Endothelial cell of umbilical vein (primary cell): ENCODE results near the gene ZNF525. TPM values are rescaled to one million over a fixed set of nuclear protein-coding genes. Genes with fewer than 3 reads are reported as not detected.

Experiments
- BruUV-seq: library from RNA; stranded (reverse); fragments of 400-500 nt; replicated peaks from 2 replicates; lab custom pipeline; 2021; lab: Mats Ljungman, UMichigan
- CTCF ChIA-PET: fragments of 300-600, 350-600 bp; sonication (Branson Sonifier 250); formaldehyde crosslinking; loops from one replicate; lab custom pipeline; 2021; ENCODE audit warnings: antibody characterized with exemption, inconsistent platforms; lab: Charles Lee
- POLR2A ChIA-PET: fragments of 300-600, 350-600 bp; sonication (Branson Sonifier 250); formaldehyde crosslinking; loops from one replicate; lab custom pipeline; 2021; ENCODE audit warnings: antibody characterized with exemption, inconsistent platforms; lab: Charles Lee
- DNase-seq: peaks from one replicate; pipeline ENCODE4 v3.0.0-alpha.2; 2011; ENCODE audit warnings: low read depth, low spot score
- FAIRE-seq: peaks from 2 replicates; lab custom pipeline; 2011; peaks lifted over from hg19 to GRCh38; lab: Jason Lieb, UNC
- H2AFZ ChIP-seq: 2 replicates; pipeline ENCODE4 v1.6.0; 2012; ENCODE audit warnings: low read depth, low read length, control low read depth, inconsistent platforms
- H3K27ac ChIP-seq: 2 replicates; pipeline ENCODE4 v1.5.1; 2011; ENCODE audit warnings: low read depth, mild to moderate bottlenecking, control low read depth, low read length, moderate library complexity; ENCODE audit not compliant: insufficient read depth
- H3K27me3 ChIP-seq, 2 experiments: 2 replicates each; pipeline versions ENCODE4 v1.6.0 to v1.6.1; 2011; ENCODE audit warnings: low read length in 2 of 2, mixed read lengths in 1 of 2; ENCODE audit not compliant: control insufficient read depth in 2 of 2, insufficient read depth in 2 of 2
- H3K36me3 ChIP-seq, 2 experiments: 2 replicates in 1 of 2; 3 replicates in 1 of 2; pipeline ENCODE4 v1.5.1; 2011; ENCODE audit warnings: low read length in 2 of 2, mild to moderate bottlenecking in 1 of 2, moderate library complexity in 1 of 2; ENCODE audit not compliant: control insufficient read depth in 2 of 2, insufficient read depth in 2 of 2; ENCODE audit errors: extremely low read depth in 1 of 2
- H3K4me1 ChIP-seq: 3 replicates; pipeline ENCODE4 v1.5.1; 2011; ENCODE audit warnings: mild to moderate bottlenecking, low read length; ENCODE audit not compliant: control insufficient read depth, insufficient read depth; ENCODE audit errors: extremely low read depth
- H3K4me2 ChIP-seq: 2 replicates; pipeline ENCODE4 v1.6.1; 2011; ENCODE audit warnings: low read length, control low read depth, mixed read lengths; ENCODE audit not compliant: insufficient read depth
- H3K4me3 ChIP-seq, 3 experiments: fragments of 200-600 bp in 1 of 3; sonication (generic), shearing (Covaris generic) in 1 of 3; replicated peaks in 1 of 3; 2 replicates each; pipeline ENCODE4 v1.5.1; 2011 to 2016; ENCODE audit warnings: control low read depth in 3 of 3, low read length in 3 of 3, mild to moderate bottlenecking in 2 of 3, inconsistent platforms in 1 of 3, low read depth in 1 of 3, moderate library complexity in 1 of 3; ENCODE audit not compliant: insufficient read depth in 1 of 3
- H3K79me2 ChIP-seq: 2 replicates; pipeline ENCODE4 v1.6.0; 2012; ENCODE audit warnings: low read length, inconsistent platforms; ENCODE audit not compliant: control insufficient read depth, insufficient read depth
- H3K9ac ChIP-seq: replicated peaks from 2 replicates; pipeline ENCODE3; 2011; ENCODE audit warnings: low read length, control low read depth; ENCODE audit not compliant: insufficient read depth; ENCODE audit errors: extremely low read depth
- H3K9me1 ChIP-seq: replicated peaks from 3 replicates; pipeline ENCODE4 v1.6.0; 2011; ENCODE audit warnings: mild to moderate bottlenecking, low read length; ENCODE audit not compliant: control insufficient read depth, insufficient read depth; ENCODE audit errors: extremely low read depth
- H3K9me3 ChIP-seq: replicated peaks from 2 replicates; pipeline ENCODE4 v1.5.1; 2012; ENCODE audit warnings: low read length, inconsistent platforms; ENCODE audit not compliant: control insufficient read depth, insufficient read depth
- H4K20me1 ChIP-seq: replicated peaks from 2 replicates; pipeline ENCODE3; 2011; ENCODE audit warnings: mild to moderate bottlenecking, low read length; ENCODE audit not compliant: control insufficient read depth, insufficient read depth; ENCODE audit errors: extremely low read depth
- CTCF ChIP-seq, 2 donors: IDR thresholded peaks; 1 replicate in 1 of 2; 2 replicates in 1 of 2; pipeline ENCODE4 v1.5.1; 2011; ENCODE audit warnings: low read length in 2 of 2, mild to moderate bottlenecking in 2 of 2, moderate library complexity in 2 of 2, control low read depth in 1 of 2, inconsistent platforms in 1 of 2, low read depth in 1 of 2; ENCODE audit not compliant: insufficient read depth in 1 of 2; ENCODE audit errors: extremely low read depth in 1 of 2
- EZH2 ChIP-seq: IDR thresholded peaks from 2 replicates; pipeline ENCODE4 v1.6.1; 2012; ENCODE audit warnings: borderline replicate concordance, low read depth, mild to moderate bottlenecking, moderate library complexity, low read length, inconsistent platforms; ENCODE audit not compliant: severe bottlenecking
- FOS ChIP-seq: IDR thresholded peaks from 2 replicates; pipeline ENCODE4 v1.6.1; 2011; ENCODE audit warnings: mild to moderate bottlenecking, low read length, moderate library complexity, borderline replicate concordance; ENCODE audit not compliant: insufficient read depth
- GATA2 ChIP-seq: IDR thresholded peaks from 2 replicates; pipeline ENCODE4 v1.7.0; 2011; ENCODE audit warnings: low read depth, mild to moderate bottlenecking, moderate library complexity, mixed read lengths, low read length; ENCODE audit not compliant: insufficient read length, insufficient read depth
- JUN ChIP-seq: IDR thresholded peaks from 2 replicates; pipeline ENCODE4 v1.6.1; 2011; ENCODE audit warnings: borderline replicate concordance, low read depth; ENCODE audit not compliant: insufficient read length, insufficient read depth
- MAX ChIP-seq: IDR thresholded peaks from 2 replicates; pipeline ENCODE4 v1.6.1; 2011; ENCODE audit not compliant: insufficient read depth, insufficient read length
- MYC ChIP-seq: IDR thresholded peaks from one replicate; pipeline ENCODE4 v1.6.1; 2011; ENCODE audit warnings: mild to moderate bottlenecking, low read depth, low read length
- POLR2A ChIP-seq: IDR thresholded peaks from 2 replicates; pipeline ENCODE4 v1.6.1; 2012; ENCODE audit warnings: low read depth, mild to moderate bottlenecking, control low read depth, low read length
- POLR2AphosphoS5 ChIP-seq: IDR thresholded peaks from 2 replicates; pipeline ENCODE4 v1.6.1; 2012; ENCODE audit warnings: low read depth, mild to moderate bottlenecking, control low read depth, low read length, moderate library complexity; ENCODE audit not compliant: insufficient read depth
- dilution Hi-C: fragments of 300-500 bp; cut with MboI; formaldehyde crosslinking; loops from one replicate; pipeline ENCODE4 v1.15.0; 2019; ENCODE audit warnings: low sequenced_read_pairs; ENCODE audit not compliant: extremely low pct_ligation_motif_present
- intact Hi-C: fragments of 100-400 bp; cut with micrococcal nuclease; formaldehyde crosslinking; loops from one replicate; pipeline ENCODE4 v1.10.0; 2022
- polyA plus RNA-seq, 4 experiments: library from polyadenylated mRNA; depleted of rRNA in 3 of 4; stranded (reverse) in 3 of 4; unstranded in 1 of 4; fragments of >200 nt; gene quantifications; 2 replicates each; pipeline versions ENCODE4 v1.2.1 to v1.2.3, GENCODE V29; 2011 to 2012; ENCODE audit warnings: missing spikeins in 1 of 4
- total RNA-seq: library from RNA; stranded (reverse); gene quantifications from 2 replicates; pipeline ENCODE4 v1.2.3, GENCODE V29; 2021

The ZNF525 gene
- total and polyA plus RNA-seq, 2 donors (not counting 3 experiments of a cell fraction or from before 2014, with no cell fraction given): 0.59 to 3.8 TPM

GRCh38 chr19:53388168-53388567 lies 22.7 kb downstream of the ZNF525 start:
- CTCF ChIA-PET: interaction anchor here (1.5 to 1.6 kb wide), 2 partner anchors 14 to 193 kb away, joined by 3 to 4 read pairs; no protein-coding TSS in a partner anchor

More at GRCh38 chr19:53388168-53388567, 22.7 kb downstream of the ZNF525 start:
- no peaks in the 10 kb centered on the region for H3K9me3 ChIP-seq
- TF ChIP-seq FOS (no peak), POLR2AphosphoS5 (no peak), CTCF (IDR thresholded peaks at IDR 0.05; ENCODE audit: extremely low read depth in 1 of 2, insufficient read depth in 1 of 2, low read depth in 1 of 2, low read length in 2 of 2) (no peak), POLR2A (no peak), MAX (no peak), EZH2 (no peak), JUN (no peak), GATA2 (no peak), MYC (no peak)
- no peak overlapping the region for H3K27ac ChIP-seq
- no peaks in the 10 kb centered on the region for H3K36me3 ChIP-seq
- POLR2A ChIA-PET: no interaction called here
- no peak overlapping the region for H2AFZ ChIP-seq
- H3K9ac ChIP-seq: no peak overlapping the region
- dilution Hi-C loops (no loop called here), intact Hi-C loops (no loop called here)
- H3K4me1 ChIP-seq: no peaks in the 10 kb centered on the region
- no peaks in the 10 kb centered on the region for H3K9me1 ChIP-seq
- DNase-seq (no peak), FAIRE-seq (no peak)
- no peak overlapping the region for H3K4me2 ChIP-seq
- no peaks in the 10 kb centered on the region for H3K79me2 ChIP-seq
- H3K4me3 ChIP-seq: no peak overlapping the region
- no peaks in the 10 kb centered on the region for H4K20me1 ChIP-seq
- no peaks in the 10 kb centered on the region for H3K27me3 ChIP-seq
- BruUV-seq: no TSS peak
